Vagina (tissue), 2 donors: ENCODE results near the gene PDE8A.

Source experiments
- POLR2A ChIP-seq, 2 donors: fragments of 450-650 bp; IDR thresholded peaks; one replicate each; pipeline ENCODE4 v1.6.1; 2017; ENCODE audit warnings: antibody characterized with exemption in 2 of 2, mild to moderate bottlenecking in 2 of 2, moderate library complexity in 2 of 2
- POLR2AphosphoS5 ChIP-seq, 2 donors: sonication (generic); formaldehyde crosslinking; IDR thresholded peaks; one replicate each; pipeline ENCODE4 v1.9.0; 2017; ENCODE audit warnings: antibody characterized with exemption in 2 of 2, mild to moderate bottlenecking in 2 of 2, low read depth in 1 of 2; ENCODE audit not compliant: insufficient read depth in 1 of 2
- TF ChIP-seq, protein P1 (sequence below), 3 experiments: fragments of 450-650 bp in 2 of 3; fragments of 200-600 bp in 1 of 3; sonication (generic) in 1 of 3; IDR thresholded peaks; one replicate each; pipeline ENCODE4 v1.5.1; 2017 to 2019; ENCODE audit warnings: antibody characterized with exemption in 3 of 3, mild to moderate bottlenecking in 2 of 3, moderate library complexity in 2 of 3

DNA sequence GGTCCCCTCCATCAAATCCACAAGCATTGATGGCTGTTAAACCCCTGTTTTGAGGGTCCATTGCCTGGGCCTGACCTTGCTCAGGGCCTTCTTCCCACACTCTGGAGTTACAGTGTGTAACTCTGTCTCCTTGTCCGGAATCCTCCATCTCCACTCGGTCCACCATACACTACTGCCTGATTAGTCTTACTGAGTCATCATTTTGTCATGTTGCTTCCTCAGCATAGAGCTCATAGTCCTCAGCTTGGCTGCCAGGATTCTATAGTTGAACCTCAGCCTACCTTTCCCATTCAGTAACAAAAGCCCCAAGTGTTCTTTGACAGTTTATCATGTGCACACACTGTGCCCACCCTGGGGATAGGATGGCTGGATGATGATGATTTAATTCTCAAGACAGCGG, 113.0 kb downstream of the PDE8A start:
- TF ChIP-seq POLR2AphosphoS5 (IDR thresholded peaks at IDR 0.05; ENCODE audit: insufficient read depth in 1 of 2, low read depth in 1 of 2) (no peak), POLR2A (IDR thresholded peaks at IDR 0.05) (no peak)
- TF ChIP-seq, protein P1, sequence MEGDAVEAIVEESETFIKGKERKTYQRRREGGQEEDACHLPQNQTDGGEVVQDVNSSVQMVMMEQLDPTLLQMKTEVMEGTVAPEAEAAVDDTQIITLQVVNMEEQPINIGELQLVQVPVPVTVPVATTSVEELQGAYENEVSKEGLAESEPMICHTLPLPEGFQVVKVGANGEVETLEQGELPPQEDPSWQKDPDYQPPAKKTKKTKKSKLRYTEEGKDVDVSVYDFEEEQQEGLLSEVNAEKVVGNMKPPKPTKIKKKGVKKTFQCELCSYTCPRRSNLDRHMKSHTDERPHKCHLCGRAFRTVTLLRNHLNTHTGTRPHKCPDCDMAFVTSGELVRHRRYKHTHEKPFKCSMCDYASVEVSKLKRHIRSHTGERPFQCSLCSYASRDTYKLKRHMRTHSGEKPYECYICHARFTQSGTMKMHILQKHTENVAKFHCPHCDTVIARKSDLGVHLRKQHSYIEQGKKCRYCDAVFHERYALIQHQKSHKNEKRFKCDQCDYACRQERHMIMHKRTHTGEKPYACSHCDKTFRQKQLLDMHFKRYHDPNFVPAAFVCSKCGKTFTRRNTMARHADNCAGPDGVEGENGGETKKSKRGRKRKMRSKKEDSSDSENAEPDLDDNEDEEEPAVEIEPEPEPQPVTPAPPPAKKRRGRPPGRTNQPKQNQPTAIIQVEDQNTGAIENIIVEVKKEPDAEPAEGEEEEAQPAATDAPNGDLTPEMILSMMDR (IDR thresholded peaks at IDR 0.05) = no peak
